HepG2 (cell line): Measurements from ENCODE around the gene SYMPK. TPM values are rescaled to one million over a fixed set of nuclear protein-coding genes. Genes with fewer than 3 reads are reported as not detected.

Experiments
- ATF3 ChIP-seq: sonication (generic); formaldehyde crosslinking; IDR thresholded peaks from 2 replicates; pipeline ENCODE4 v1.4.0; 2020; ENCODE audit warnings: missing genetic modification reagents
- CREBL2 ChIP-seq: sonication (generic); formaldehyde crosslinking; IDR thresholded peaks from 2 replicates; pipeline ENCODE4 v1.8.1; 2023; ENCODE audit warnings: missing genetic modification reagents, mild to moderate bottlenecking, borderline replicate concordance
- E2F1 ChIP-seq: sonication (generic); formaldehyde crosslinking; IDR thresholded peaks from 2 replicates; pipeline ENCODE4 v1.5.0; 2020; ENCODE audit warnings: missing genetic modification reagents
- ETV5 ChIP-seq: IDR thresholded peaks from 2 replicates; pipeline ENCODE4 v1.6.1; 2018; ENCODE audit warnings: missing biosample characterization, missing genetic modification reagents, inconsistent platforms, borderline replicate concordance
- FOXA1 ChIP-seq, 2 experiments: fragments of 450-650 bp in 1 of 2; sonication (generic) in 1 of 2; formaldehyde crosslinking in 1 of 2; IDR thresholded peaks; 2 replicates each; pipeline versions ENCODE4 v1.4.0 to v1.6.1; 2016 to 2020; ENCODE audit warnings: missing genetic modification reagents in 1 of 2
- GABPA ChIP-seq, 2 experiments: IDR thresholded peaks; 2 replicates each; pipeline ENCODE4 v1.6.1; 2011 to 2016; ENCODE audit warnings: low read depth in 2 of 2, low read length in 1 of 2, missing biosample characterization in 1 of 2, missing genetic modification characterization in 1 of 2
- GPBP1L1 ChIP-seq: sonication (generic); formaldehyde crosslinking; IDR thresholded peaks from 2 replicates; pipeline ENCODE4 v1.5.0; 2020; ENCODE audit warnings: mild to moderate bottlenecking, missing genetic modification reagents
- MXD1 ChIP-seq: sonication (generic); formaldehyde crosslinking; IDR thresholded peaks from 2 replicates; pipeline ENCODE4 v1.4.0; 2020; ENCODE audit warnings: mild to moderate bottlenecking, missing genetic modification reagents
- NCOA2 ChIP-seq: sonication (generic); formaldehyde crosslinking; IDR thresholded peaks from 2 replicates; pipeline ENCODE4 v1.8.0; 2022; ENCODE audit warnings: inconsistent platforms
- RELA ChIP-seq: sonication (generic); formaldehyde crosslinking; IDR thresholded peaks from 2 replicates; pipeline ENCODE4 v1.4.0; 2020; ENCODE audit warnings: missing genetic modification reagents
- TAF15 ChIP-seq: fragments of 200-400 bp; formaldehyde crosslinking; IDR thresholded peaks from one replicate; pipeline ENCODE4 v1.6.1; 2018; ENCODE audit warnings: mild to moderate bottlenecking, low read depth, low read length; ENCODE audit not compliant: poor library complexity, severe bottlenecking
- TBX2 ChIP-seq: sonication (generic); formaldehyde crosslinking; IDR thresholded peaks from 2 replicates; pipeline ENCODE4 v1.5.0; 2020; ENCODE audit warnings: missing genetic modification reagents, mild to moderate bottlenecking, borderline replicate concordance
- YEATS4 ChIP-seq: sonication (generic); formaldehyde crosslinking; IDR thresholded peaks from 2 replicates; pipeline ENCODE4 v1.4.0; 2020; ENCODE audit warnings: missing genetic modification reagents, borderline replicate concordance
- ZBTB44 ChIP-seq: sonication (generic); formaldehyde crosslinking; IDR thresholded peaks from 2 replicates; pipeline ENCODE4 v1.4.0; 2020; ENCODE audit warnings: missing genetic modification reagents
- ZFP90 ChIP-seq: sonication (generic); formaldehyde crosslinking; IDR thresholded peaks from 2 replicates; pipeline ENCODE4 v1.8.0; 2022; ENCODE audit warnings: missing genetic modification reagents, mild to moderate bottlenecking, inconsistent platforms, borderline replicate concordance
- ZKSCAN1 ChIP-seq: fragments of 150-350 bp; IDR thresholded peaks from 2 replicates; pipeline ENCODE4 v1.6.1; 2014; ENCODE audit warnings: low read length
- ZMYM2 ChIP-seq: sonication (generic); formaldehyde crosslinking; IDR thresholded peaks from 2 replicates; pipeline ENCODE4 v1.8.0; 2022; ENCODE audit warnings: mild to moderate bottlenecking, missing genetic modification reagents
- ZNF280D ChIP-seq: sonication (generic); formaldehyde crosslinking; IDR thresholded peaks from 2 replicates; pipeline ENCODE4 v1.5.1; 2020; ENCODE audit warnings: mild to moderate bottlenecking, missing genetic modification reagents
- ZNF737 ChIP-seq: sonication (generic); formaldehyde crosslinking; IDR thresholded peaks from 2 replicates; pipeline ENCODE4 v1.5.0; 2020; ENCODE audit warnings: missing genetic modification reagents, mild to moderate bottlenecking, borderline replicate concordance
- polyA plus RNA-seq, 8 experiments: library from polyadenylated mRNA; depleted of rRNA in 3 of 8; stranded (reverse) in 7 of 8; unstranded in 1 of 8; fragments of >200 nt; fragmentation: Illumina TruSeq in 4 of 8; extraction: Trizol in 4 of 8; gene quantifications; 2 replicates each; pipeline versions ENCODE4 v1.2.1 to v1.2.3, GENCODE V29; 2011 to 2016; ENCODE audit warnings: low read depth in 4 of 8, missing spikeins in 1 of 8, mixed read lengths in 1 of 8; ENCODE audit not compliant: insufficient read depth in 1 of 8
- total RNA-seq, 5 experiments: library from RNA; depleted of rRNA; stranded (reverse); fragments of >200 nt; fragmentation: Illumina TruSeq; extraction: Trizol; gene quantifications; 2 replicates each; pipeline ENCODE4 v1.2.3, GENCODE V29; 2016; ENCODE audit warnings: low read depth in 1 of 5

Gene SYMPK
- total and polyA plus RNA-seq, 2 of the 13 experiments (the other 11 are each of a cell fraction or from before 2014, with no cell fraction given) = 21.9 to 55.7 TPM

- TF ChIP-seq FOXA1 (IDR thresholded peaks at IDR 0.05) (no peak), FOXA1 (CRISPR knock-in tag; IDR thresholded peaks at IDR 0.05) (no peak), ETV5 (CRISPR knock-in tag) (no peak), GABPA (IDR thresholded peaks at IDR 0.05; ENCODE audit: low read depth, low read length) (no peak), GABPA (CRISPR knock-in tag; IDR thresholded peaks at IDR 0.05; ENCODE audit: low read depth) (no peak), ZBTB44 (no peak), ZNF280D (CRISPR knock-in tag) (no peak), ZNF737 (CRISPR knock-in tag) (no peak), ZMYM2 (CRISPR knock-in tag) (no peak), MXD1 (CRISPR knock-in tag) (peak; percentile 70), ZKSCAN1 (no peak), TAF15 (no peak), TBX2 (CRISPR knock-in tag) (no peak), ZFP90 (CRISPR knock-in tag) (no peak; the same call in 1 of the 2 replicates), NCOA2 (no peak), CREBL2 (no peak), ATF3 (CRISPR knock-in tag) (no peak), YEATS4 (CRISPR knock-in tag) (peak; percentile 73; the same call in 1 of the 2 replicates), RELA (CRISPR knock-in tag) (no peak), GPBP1L1 (CRISPR knock-in tag) (no peak), E2F1 (CRISPR knock-in tag) (no peak)
These were observed 94.9 kb downstream of the SYMPK start (continued) for GRCh38 chr19:45767881-45768654.
